Esophagus mucosa (tissue), 1 donor: Measurements from ENCODE around the gene FADS1. TPM values are rescaled to one million over a fixed set of nuclear protein-coding genes. Genes with fewer than 3 reads are reported as not detected.
A peak's percentile ranks its signal among the peaks of the same experiment; 100 is the strongest.

Experiments
- ATAC-seq: fragments of 200-7000 bp; cut with Tn5 transposase; one replicate; pipeline ENCODE4 v1.9.1; 2020
- total RNA-seq: library from RNA; stranded (reverse); gene quantifications from one replicate; pipeline ENCODE4 v1.2.4, GENCODE V29; 2023
- donor health status: DM: yes; HTN: yes; CAD: no.

Gene FADS1
- 7.5 TPM for total RNA-seq

DNA sequence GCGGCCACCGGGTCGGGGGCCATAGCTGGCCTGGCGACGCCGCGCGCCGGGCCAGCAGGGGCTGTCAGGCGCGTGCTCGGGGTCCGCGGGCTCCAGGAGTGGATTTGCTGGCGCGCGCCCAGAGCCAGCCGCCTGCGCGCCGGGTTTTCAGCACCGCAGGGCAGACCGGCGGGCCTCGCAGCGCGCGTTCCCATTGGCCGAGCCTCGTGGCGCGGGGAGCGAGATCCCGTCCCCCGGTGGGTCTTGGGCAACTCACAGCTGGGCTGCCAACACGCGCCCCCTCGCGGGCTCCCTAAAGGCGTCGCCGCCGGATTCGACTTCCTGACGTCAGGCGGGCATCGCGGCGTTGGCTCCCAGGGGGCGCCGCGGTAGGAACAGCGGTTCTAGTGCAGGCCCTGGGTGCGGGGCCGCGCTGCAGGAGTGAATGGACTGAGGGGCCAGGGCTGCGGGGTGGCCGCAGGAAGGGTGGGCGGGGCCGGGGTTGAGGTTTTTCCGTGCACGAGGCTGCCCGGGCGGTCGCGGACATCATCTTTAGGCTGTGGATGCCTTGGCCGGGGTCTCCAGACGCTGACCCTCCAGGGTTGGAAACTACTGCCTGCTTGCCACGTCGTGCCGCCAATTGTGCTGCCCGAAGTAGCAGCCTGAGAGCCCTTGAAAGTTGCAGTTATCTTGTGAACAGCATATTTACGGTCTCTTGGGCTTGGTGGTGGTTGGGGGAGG is at the start of gene FADS1:
FADS1 (minus strand) TSS at position 268 of the 720 bp plus-strand sequence; CDS start at position 194, 74 bp downstream.
- peak; percentile 2 for ATAC-seq

GRCh38 chr11:61866231-61866957 is 49.6 kb upstream of the FADS1 start:
- no peak for ATAC-seq

- ATAC-seq, result no peak
Measured at GRCh38 chr11:61864814-61865775, 48.3 kb upstream of the FADS1 start.

GRCh38 chr11:61863548-61864081 is 46.8 kb upstream of the FADS1 start:
- peak; percentile 9 for ATAC-seq

GRCh38 chr11:61862714-61863547 is 46.1 kb upstream of the FADS1 start:
- ATAC-seq, result no peak

DNA sequence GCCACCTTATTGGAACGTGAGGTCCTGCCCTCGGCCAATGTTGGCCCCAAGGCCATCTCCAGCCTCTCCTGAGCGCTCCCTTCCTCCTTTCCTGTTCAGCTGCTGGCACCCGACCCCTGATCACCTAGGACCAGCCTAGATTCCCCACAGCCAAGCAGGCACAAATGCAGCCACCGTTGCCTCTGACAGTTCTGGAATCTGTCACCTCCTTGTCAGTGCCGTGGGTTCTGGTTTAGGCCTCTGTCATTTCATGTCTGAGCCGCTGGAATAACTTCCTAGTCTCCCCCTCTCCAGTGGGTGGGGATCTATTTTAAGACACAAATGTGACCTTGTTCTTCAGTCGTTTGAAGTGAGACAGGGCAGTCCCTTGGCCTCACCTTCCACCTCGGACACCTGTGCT is 44.8 kb upstream of the FADS1 start:
- no peak for ATAC-seq

GRCh38 chr11:61860054-61860903 is 43.5 kb upstream of the FADS1 start:
- peak; percentile 15 for ATAC-seq

GRCh38 chr11:61855939-61856680 is 39.3 kb upstream of the FADS1 start:
- no peak for ATAC-seq

GRCh38 chr11:61854966-61855714 is 38.3 kb upstream of the FADS1 start:
- ATAC-seq, result no peak

DNA sequence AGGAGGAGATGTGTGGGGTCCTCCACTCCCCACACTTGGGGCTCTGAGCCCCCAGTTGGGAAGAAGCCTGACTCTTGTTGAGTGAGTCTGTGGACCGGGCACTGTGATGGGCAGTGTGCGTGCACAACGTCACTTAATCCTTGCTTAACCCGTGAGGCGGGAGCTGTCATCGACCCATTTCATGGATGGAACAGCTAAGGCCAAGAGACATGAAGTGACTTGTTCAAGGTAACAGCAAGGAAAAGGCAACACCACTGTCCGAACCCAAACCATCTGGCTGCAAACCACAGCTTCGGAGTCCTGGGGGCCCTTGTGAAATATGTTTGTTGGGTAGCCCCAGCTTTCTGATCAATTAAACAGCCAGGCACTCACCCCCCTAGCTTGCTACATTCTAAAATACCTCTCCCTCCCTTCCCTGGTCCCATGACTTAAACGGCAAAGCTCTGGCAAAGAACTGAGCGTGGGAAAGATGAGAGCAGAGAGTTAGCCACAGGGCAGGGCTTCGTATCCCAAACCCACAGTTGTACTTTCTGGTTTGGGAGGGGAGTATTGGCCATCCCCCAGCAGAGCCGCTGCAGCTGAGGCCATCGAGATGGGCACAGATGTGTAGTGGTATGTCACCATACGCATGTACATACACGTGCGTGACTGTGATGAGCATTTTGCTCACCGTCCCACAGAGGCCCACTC is 37.5 kb upstream of the FADS1 start:
- no peak for ATAC-seq

- no peak for ATAC-seq
Measured at GRCh38 chr11:61853698-61854169, 36.9 kb upstream of the FADS1 start.

- ATAC-seq, result no peak
Measured at GRCh38 chr11:61851900-61852295, 35.1 kb upstream of the FADS1 start.

DNA sequence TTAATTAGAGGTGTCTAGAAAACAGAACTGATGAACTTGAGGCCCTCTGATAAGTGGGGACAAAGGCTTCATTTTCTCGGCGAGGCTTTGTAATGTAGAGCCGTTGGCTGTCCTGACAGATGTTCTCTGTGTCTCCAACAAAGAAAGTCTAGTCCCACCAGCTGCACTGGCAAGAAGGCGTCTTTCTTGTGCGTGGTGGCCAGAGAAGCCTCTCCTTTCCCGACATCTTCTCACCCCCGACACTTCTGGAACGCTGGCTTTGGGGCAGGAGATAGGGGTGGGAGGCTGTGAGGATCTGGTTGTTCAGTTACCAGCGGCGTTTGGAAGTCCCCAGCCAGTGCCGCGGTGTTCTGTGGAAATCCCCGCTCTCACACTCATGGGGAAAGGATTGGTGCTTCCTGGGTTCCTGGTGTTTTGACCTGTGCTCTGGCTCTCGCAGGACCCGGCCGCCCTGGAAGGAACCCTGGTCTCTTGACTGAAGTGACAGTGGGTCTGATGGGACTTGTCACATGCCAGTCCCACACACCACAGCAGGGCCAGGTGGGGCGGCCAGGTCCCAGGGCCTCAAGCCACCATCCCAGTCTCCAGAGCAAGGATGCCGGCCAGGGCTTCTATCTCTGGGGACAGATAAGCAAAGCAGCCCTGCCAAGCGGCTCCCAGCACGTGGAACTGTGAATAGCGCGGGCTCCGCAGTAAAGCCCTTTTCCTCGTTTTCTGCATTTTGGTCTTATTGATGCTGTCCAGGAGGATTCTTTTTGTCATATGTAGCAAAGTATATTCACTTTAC is 34.5 kb upstream of the FADS1 start:
- ATAC-seq, result no peak

- ATAC-seq, result no peak
Measured at GRCh38 chr11:61850687-61851086, 33.9 kb upstream of the FADS1 start.

DNA sequence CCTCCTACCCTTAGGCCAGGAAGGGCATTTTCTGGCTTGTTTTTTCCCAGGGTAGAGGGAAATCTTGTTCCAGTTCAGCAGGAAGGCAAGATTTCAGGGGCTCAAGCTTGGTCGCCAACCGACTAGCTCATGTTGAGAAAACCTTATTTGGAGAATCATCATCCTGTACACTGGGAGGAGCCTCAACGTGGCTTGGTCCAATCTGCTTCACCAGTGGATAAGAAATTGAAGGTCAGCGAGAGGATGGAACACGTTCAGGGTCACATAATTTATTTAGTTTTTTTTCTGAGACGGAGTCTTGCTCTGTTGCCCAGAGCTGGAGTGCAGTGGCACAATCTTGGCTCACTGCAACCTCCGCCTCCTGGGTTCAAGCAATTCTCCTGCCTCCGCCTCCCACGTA is 31.8 kb upstream of the FADS1 start:
- no peak for ATAC-seq

DNA sequence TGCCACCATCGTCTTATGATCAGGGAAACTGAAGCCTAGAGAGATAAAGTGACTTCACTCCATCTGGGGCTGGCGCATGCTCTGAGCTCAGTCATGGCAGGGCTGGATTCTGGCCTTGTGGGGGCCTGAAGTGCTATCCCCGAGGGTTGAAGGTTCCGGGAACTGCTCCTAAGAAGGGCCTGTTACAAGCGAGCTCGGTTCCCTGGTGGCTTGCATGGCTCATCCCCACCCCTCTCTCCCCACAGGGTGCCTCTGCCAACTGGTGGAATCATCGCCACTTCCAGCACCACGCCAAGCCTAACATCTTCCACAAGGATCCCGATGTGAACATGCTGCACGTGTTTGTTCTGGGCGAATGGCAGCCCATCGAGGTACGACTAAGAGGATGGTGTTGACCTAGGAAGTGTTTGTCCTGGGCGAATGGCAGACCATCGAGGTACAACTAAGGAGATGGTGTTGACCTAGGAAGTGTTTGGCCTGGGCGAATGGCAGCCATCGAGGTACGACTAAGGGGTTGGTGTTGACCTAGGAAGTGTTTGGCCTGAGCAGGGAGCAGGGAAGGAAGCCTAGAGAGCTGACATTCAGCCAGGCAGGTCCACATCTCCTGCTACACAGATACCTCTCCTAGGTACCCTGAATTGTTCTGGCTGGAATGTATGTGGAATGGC is 31.2 kb upstream of the FADS1 start:
- no peak for ATAC-seq
